GM19438 (cell line): ENCODE measurements around the gene CLEC16A.

Source experiments
- ATAC-seq: cut with Tn5 transposase; IDR thresholded peaks from one replicate; pipeline ENCODE4 v1.9.1; 2021; ENCODE audit warnings: low read depth; ENCODE audit not compliant: unreplicated experiment

Gene CLEC16A

DNA sequence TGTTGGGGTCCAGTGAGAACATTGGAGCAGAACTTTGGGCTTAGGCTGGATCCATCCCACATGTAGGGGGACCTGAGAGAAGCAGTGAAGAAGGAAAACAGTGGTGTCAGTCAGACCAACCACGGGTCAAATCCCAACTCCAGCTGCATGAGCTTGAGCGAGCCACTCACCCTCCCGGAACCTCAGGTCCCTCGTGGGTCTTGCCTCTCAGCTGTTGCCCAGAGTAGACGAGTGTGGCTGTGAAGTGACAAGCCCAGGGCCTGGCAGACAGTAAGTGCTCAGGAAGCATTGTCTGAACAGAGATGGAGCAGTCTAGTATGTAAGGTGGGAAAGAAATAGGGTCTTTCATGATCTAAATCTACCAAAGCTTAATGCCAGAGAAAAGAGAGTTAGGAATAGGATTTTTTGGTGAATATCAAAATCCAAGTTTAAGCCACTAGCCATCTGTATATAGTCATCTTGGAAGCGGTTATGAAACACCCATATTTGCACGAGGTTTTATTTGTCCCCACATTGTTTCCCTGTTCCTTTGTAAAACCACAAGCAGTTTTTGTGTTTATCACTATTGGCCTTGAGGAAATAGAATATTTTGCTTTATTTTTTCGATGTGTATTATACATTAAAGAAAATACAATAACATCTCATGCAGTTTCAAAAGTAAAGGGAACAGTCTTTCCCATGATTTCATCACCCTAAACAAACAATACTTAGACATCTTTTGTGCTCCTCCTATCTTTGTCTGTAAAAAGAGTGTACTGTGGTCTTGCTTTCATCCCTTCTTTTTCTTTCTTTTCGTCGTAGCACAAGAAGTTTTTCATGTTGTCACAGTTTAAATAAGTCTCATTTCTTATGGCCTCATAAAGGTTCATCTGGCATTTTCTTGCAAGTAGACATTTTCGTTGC, 112.0 kb downstream of the CLEC16A start:
- no peak for ATAC-seq

DNA sequence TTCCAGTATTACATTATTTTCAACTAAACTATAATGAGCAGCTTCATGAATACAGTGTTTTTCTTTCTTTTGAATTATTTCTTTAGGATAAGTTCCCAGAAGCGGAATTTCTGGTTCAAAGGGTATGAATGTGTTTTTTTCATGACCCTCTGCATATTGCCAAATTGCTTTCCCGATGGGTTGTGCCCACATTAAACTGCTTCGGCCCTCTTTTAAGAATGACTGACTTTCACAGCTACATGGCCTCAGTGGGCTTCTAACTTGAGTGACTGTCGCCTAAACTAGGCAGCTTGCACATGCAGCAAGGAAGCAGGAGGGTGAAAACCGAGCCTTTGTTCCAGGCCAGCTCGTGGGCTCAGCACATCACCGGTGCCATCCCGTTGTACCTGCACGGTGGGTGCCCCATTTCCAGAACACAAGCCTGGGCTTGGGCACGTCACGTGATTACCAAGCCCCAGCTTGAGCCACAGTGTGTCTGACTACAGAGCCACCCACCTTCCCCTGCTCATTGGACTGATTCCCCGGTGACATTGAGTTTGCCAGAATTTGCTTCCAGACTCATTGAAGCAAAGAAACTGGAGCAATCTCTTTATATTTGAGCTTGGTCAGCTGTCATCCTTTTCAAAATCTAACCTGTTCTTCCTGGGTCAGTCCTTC, 112.8 kb downstream of the CLEC16A start:
- no peak for ATAC-seq

DNA sequence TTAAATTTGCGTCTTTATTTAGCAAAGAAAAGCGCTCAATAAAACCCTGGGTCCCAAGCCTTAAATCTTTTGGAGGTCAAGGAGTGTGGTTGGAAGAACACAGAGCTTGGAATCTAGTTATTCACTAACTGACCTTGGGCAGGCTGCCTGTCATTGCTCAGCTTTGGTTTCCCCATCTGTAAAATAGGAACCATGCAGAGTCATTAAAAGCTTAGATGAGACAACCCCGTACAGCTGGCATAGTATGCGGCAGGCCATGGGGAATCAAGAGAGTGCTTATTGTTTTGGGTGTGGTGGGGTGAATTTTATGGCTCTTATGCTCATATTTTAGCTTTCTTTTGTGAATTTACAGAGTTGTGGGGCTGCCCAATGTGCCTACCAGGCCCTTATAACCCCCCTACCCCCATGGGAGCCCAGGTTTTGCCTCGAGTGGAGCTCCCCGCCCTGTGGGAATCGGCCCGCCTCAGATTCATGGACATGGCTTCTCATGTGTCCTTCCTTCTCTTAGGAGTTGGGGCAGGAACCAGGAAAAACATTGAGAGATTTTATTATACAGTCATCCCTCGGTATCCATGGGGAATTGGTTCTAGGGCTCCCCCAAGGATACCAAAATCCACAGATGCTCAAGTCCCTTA, 113.5 kb downstream of the CLEC16A start:
- ATAC-seq: no peak

DNA sequence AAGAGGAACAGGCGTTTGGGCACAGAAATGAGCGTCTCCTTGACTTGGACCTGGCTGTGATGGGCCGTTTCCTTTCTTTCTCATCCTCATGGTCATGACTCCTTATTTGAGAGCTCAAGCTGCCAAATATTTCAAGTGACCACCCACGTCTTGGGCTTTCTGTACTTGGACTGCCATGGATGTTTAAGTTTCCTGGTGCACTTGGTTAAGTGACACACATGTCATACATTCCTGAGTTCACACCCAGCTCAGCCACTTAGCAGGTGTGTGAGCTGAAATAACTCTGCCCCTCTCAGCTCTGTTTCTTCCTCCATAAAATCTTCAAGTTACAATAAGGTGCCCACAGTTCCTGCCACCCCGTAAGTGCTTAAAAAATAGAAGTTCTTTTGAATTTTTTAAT, 114.5 kb downstream of the CLEC16A start:
- no peak for ATAC-seq

DNA sequence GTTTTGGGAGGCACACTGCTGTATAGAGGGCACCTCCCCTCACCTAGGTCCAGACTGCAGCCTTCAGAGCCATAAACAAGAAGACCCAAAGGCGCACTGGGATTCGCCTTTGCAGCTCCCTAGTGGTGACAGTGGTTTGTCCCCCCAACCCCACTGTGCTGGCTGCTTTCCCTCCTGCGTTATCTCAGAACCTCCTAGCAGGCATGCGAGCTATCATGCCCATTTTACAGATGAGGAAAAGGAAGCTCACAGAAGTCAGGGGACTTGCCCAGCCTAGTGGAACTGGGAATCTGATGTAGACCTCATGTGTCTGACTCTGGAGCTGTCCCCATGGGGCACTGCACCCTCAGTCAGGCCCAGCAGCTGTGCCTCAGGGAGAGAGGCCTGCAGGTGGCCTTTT, 115.2 kb downstream of the CLEC16A start:
- no peak for ATAC-seq

DNA sequence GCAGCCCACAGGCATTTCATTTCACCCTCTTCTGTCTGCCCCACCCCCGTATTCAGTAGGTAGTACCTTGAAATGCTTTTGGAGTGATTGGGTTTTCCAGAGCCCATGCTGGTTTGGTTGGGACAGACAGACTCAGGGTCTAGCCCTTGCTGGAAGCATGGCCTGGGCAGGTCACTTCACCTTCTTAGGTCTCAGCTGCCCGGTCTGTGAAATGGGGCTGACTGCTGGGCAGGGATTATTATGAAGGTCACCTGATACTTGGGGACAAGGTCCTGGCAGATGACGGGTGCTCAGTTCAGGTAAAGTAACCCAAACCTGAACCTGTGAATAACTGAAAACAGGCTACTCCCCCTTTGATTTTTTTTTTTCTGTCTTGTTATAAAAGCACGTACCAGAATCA, 116.0 kb downstream of the CLEC16A start:
- ATAC-seq: no peak

DNA sequence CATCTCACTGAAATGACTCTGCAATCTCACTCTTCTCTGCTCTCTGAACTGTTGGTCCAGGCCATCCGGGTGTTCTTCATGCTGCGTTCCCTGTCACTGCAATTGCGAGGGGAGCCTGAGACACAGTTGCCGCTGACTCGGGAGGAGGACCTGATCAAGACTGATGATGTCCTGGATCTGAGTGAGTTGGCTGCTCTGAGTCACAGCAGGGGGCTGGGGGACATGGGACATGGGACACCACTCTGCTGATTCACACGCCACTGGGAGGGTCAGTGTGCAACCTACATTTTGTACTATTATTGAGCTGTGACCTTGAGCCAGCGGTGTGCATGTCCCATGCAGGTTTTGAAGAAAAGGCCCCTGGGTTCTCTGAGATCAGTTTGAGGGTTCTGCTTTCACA, 116.5 kb downstream of the CLEC16A start:
- ATAC-seq: no peak

DNA sequence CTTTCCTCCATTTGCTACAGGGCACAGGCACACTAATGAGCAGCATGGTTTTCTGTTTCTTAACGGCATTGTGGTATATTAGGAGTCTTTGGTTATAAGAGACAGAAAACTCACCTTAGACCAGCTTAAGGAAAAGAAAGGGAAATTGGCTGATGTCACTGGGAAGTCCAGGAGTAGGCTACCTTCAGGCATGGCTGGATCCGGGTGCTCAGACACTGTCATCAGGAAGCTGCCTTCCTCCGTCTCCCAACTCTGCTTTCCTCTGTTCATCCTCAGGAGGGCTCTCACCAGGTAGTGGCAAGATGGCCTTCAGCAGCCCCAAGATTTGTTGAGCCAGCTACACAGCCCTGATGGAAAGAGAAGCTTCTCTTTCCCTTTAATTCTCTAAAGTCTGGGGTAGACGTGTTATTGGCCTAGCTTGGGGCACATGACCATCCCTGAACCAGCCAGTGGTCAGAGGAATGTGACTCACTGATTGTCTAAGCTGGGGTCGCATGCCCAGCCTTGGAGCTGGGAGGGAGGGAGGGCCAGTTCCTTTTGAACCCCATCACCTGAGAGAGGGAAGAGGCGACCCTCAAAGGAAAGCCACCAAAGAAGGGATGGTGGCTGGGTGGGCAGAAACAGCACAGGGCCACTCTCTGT, 117.4 kb downstream of the CLEC16A start:
- ATAC-seq: no peak

DNA sequence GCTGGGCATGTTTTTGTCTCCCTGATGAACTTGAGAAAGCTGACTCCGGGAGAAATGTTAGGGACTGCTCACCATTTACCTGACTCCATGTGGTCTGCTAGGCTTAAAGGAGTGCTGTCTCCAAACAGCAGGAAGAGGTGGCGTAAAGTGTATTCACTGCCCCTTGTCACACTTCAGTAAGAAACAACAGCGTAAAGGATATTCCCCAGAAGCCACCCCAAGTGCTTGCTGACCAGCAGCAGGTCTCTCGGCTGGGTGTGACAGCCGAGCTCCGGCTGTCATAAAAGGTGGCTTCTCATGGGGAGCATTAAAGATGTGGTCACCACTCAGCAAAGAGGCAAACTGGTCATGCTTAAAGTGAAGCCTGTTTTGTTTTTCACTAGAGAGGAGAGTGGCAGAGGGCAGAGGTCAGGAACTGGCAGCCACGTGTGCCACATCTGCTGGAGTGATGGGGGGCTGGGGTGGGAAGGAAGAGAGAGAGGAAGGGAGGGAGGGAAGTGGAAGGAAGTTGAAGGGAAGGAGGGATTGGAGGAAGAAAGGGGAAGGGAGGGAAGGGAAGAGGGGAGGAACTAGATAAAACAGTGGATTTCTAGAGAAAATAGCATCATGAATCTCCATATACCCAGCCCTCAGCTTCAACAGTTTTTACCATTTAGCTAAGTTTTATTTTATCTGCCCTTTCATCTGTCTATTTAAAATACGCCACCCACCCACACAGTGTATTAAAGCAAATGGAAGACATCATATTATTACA, 119.3 kb downstream of the CLEC16A start:
- ATAC-seq: no peak

DNA sequence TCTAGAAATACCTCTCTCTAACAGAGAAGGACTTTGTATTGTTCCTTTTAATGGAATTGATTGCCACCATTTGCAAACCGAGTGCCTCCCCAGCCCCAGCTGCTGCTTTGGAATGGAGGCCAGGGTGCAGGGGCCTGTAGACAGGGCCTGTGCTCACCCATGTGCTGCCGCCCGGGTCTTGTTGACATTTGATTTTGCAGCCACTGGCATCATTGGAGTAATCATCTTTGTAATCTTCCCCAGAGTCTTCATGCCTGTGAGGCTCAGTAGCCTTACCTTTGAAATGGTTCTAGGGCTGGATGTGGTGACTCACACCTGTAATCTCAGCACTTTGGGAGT, 119.8 kb downstream of the CLEC16A start:
- no peak for ATAC-seq

DNA sequence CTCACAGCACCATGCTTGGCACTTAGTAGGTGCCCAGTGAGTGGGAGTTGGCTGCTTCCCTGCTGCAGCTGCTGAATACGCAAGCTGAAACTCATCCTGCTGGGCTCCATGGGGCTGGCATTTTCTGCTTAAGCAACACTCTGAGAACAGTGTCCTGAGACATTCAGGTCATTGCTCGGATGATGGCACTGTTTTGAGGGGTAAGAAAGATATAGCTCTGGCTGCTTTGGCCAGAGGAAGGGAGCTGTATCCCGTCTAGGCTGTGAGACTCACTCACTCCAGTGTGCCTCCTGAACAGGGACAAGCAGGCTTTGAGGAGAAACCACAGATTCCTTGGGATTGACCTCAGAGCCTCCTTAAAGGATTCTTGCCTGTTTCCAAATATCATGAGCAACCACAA, 120.5 kb downstream of the CLEC16A start:
- no peak for ATAC-seq

DNA sequence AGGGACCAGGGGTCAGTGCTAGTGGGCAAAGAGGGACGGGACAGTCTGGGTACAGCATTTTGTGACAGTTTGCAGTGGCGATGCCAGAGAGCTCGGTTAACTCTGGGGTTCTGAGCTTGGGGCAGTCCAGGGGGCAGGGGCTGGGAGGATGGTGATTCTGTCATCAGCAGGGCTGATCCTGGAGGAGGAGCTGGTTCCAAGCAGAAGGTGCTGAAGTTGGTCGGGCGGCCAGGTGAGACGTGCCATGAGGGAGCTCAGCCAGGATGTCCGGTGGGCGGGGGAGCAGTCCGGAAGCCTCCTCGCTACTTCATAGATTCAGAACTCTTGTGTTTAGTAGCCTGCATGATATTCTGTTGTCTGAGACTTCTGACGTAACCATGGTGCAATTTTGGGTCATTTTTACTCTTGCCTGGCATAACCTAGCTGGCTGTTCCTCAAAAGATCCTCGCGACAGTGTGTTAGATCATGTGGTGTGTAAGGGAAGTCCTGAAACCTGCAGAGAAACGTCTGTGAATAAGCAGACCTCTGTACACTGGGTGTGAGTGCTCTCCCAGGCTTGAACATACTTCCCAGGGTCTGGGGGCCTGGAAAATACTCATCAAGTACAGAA, 122.0 kb downstream of the CLEC16A start:
- ATAC-seq: no peak

DNA sequence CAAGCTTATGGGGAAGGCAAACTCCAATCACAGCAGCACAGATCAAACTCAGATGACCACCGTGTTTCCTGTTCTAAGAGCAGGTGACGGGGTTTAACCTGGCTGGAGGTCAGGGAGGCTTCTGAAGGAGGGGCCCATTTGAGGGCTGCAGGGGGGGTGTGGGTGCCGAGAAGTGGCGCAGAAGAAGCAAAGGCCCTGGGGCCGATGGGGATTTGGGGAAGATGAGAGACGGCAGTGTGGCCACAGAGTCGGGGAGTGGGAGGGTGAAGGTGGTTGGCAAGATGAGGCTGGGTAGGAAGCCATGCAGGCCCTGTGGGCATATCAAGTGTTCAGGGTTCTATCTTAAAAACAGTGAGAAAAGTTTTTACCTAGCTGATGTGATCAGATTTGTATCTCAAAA, 122.9 kb downstream of the CLEC16A start:
- ATAC-seq: no peak

DNA sequence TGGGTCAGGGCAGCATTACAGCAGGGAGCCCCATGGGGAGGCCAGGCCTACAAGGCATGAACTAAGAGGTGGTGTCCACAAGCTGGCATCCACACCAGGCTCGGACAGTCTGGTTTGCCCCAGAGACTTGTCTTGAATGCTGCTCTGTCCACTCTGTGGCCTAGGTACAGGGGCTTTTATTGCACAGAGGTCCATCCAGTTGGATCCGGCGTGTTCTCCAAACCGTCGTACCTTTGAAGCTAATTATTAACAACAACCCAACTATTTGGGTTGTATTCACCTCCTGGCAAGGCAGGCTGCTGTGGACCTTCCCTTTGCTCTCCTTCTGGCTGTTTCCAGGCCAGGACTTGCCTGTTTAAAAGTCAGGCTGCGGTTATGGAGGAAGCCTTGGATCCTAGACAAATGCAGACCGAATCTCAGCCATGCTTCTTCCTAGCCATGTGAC, 123.4 kb downstream of the CLEC16A start:
- no peak for ATAC-seq

DNA sequence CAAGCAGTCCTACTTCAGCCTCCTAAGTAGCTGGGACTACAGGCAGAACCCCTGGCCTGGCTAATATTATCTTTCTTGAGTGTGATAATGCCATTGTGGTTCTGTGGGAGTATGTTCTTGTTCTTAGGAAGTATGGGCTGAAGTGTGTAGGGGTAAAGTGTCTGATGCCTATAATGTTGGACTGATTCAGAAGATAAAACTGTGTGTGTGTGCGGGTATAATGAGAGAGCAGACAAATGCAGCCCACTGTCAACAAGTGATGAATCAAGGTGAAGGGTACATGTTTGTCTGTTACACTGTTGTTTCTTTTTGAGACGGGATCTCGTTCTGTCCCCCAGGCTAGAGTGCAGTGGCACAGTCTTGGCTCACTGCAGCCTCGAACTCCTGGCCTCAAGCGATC, 127.5 kb downstream of the CLEC16A start:
- no peak for ATAC-seq

DNA sequence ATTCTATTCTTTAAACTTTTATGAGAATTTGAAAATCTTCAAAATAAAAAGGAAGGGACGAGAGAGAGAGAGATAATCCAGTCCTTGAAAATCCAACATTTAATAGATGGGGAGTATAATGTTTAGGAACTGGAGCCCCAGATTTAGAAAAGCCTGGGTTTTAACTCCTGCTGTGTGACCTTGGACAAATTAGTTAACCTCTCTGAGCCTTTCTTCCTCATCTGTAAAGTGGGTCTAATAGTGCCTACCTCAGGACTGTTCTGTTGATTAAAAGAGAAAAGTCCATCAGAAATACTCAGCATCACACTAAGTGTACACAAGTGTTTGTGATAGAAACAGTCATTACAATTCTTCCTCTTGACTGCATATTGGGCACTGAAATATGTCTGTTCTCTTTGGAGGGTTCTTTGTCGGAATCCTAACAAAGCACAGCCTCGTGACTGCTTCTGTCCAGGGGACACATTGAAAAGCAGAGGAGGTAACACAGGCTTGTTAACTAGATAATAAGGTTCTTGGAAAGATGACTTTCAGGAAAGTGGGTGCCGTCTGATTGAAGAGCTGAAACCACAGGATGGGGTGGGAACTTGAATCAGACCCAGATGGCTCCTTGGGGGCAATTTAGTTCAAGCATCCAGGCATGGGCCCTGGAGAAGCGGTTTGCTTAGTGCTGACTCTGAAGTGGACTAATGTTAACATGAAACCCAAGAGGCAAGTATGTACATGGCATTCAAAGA, 128.2 kb downstream of the CLEC16A start:
- no peak for ATAC-seq

DNA sequence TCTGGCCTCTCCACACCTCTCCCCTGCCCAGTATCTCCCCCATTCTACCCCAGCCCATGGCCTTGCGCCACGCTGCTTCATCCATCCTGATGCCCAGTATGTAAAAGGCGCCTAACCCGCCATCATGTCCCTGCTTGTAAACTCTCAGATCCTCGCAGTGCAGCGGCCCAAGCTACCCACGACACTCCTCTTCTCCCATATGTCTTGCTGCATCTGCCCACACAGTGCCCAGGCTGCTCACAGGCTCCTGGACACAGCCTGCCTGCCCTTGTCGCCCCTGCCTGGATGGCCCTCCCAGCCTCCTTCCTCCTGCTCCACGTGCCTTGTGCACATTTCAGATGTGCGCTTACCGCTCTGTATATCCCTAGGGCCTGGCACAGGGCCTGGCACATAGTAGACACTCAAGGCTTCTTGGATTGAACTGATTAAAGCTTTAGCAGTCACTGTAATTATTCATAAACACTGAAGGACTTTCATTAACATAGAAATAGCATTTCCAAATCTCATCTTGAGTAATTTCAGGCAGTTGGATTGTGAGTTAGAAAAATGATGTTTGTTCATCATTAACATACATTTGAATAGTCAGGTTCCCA, 129.1 kb downstream of the CLEC16A start:
- ATAC-seq: no peak

DNA sequence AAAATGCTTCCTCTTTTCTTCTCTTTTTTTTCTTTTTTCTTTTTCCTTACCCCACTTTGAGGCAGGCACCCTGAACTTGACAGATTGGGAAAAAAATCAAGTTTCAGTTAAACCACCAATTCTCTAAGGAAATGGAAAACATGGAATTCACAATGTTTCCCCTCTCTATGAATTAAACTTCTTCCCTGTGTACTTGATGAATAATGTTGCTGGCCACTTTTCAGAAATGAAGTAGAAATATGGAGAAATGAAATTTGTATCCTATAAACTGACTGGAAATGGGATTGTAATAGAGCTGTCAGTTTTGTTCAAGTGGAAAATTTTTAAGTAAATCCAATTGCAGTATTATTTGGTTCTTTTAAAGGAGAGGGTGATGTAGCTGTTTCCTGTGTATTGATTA, 129.8 kb downstream of the CLEC16A start:
- no peak for ATAC-seq

DNA sequence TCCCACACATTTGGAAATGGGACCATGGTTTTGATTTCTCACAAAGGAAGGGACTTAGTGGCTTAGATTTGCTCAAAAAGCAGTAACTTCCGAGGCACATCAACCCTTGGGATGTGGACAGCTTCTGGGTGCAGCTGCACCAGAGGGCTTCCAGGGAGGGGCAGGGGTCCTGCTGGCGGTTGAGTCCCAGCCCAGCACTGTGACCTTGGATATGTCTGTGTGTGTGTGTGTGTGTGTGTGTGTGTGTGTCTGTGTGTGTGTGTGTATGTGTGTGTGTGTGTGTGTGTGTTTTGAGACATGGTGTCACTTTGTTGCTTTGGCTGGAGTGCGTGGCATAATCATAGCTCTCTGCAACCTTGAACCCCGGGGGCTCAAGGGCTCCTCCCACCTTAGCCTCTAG, 130.8 kb downstream of the CLEC16A start:
- no peak for ATAC-seq
